ENCODE results near the gene ZBTB47.

- no peak for TF ChIP-seq CTCF (IDR thresholded peaks at IDR 0.05)
- no peak for TF ChIP-seq EZH2 (IDR thresholded peaks at IDR 0.05)
Measured at GRCh38 chr3:42656680-42657610, 3.4 kb downstream of the ZBTB47 start.

Measured in neural progenitor cell (in vitro differentiated cells).